GM08714 (cell line): ENCODE measurements around the gene REEP5.
"Not testable (repeated sequence)": the region's sequence is repeated elsewhere in the genome, so short reads cannot be mapped to it uniquely, and the experiment has no call there.

Experiments
- H3K4me3 ChIP-seq: fragments of 200-500 bp; sonication (Bioruptor generic); 2 replicates; pipeline ENCODE4 v1.5.1; 2014; ENCODE audit warnings: mild to moderate bottlenecking, low read length, inconsistent platforms
- ZNF274 ChIP-seq: IDR thresholded peaks from 2 replicates; pipeline ENCODE4 v1.6.1; 2012; ENCODE audit warnings: mild to moderate bottlenecking, low read depth, low read length

REEP5 gene

DNA sequence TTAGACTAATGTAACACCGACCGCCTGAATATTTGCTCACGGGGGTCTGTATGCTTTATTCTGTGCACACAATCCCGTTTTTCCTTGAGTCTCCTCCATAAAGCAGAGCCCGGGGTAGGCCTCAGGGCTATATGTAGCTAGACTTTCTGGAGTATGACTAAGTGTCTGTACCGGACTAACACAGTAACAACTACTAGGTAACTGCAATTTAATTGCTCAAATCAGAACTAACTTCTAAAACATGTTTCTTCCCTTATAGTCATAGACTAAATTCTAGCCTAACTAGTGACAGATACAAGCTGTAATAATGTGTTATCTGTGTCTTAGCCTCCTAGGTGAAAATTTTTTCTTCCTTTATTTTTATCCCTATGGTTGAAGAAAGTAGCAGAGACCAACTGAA is 2.1 kb downstream of the REEP5 start:
- no peak for TF ChIP-seq ZNF274
- H3K4me3 ChIP-seq: no peak overlapping the region

DNA sequence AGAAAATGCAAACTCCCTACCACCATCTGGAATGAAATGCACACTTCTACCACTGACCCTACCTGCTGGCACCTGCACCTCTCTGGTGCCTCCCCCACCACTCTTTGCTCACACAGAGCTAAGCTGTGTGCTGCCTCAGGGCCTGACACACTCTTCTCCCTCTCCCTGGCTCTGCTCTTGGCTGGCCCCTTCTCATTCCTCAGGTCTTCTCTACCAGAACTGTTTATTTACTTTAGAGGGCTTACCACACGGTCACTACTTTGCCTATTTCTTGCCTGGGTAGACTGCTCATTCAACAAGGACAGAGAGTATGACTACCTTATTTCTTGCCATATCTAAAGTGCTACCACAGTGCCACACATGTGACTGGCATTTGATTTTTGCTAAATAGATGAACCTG is 3.3 kb downstream of the REEP5 start:
- H3K4me3 ChIP-seq: no peak overlapping the region
- no peak for TF ChIP-seq ZNF274

DNA sequence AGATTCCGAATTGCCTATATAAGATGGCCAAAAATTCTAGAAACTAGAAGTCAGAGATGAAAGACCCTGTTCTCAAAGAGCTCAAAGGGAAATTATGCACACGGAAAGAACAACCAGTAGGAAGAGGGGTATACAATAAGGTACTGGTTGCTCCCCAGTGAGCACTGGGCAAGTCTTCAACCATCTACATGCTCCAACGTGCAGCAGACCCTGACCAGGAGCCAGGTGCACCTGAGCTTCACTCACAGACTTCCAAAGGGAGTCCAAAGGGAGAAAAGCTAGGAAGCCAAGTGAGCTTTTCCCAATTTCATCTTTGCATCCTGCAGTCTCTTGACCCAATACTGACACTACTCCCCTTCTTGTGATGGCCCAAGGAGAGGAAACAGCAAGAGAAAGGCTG is 3.9 kb downstream of the REEP5 start:
- TF ChIP-seq ZNF274: no peak
- H3K4me3 ChIP-seq: no peak overlapping the region

DNA sequence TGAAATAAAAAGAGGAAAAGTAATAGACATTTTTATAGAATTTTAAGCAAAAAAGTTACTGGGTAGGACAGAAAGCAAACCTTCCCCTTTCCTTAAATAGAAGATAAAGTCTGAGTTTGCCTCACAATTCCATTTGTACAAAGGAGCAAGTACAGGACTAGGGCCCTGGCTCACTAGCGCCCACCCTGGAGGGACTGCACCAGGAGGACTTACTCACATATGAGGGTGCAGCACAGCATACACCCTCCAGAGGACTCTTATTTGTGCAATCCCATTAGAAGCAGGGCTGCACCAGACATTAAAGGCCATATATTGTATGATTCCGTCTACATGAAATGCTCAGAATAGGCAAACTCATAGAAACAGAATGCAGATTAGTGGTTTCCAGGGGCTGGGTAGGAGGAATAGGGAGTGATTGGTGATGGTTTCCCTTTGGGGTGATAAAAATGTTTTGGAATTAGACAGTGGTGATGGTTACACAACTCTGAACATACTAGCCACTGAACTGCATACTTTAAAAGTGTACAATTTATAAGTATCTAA is 4.5 kb downstream of the REEP5 start:
- H3K4me3 ChIP-seq: no peak overlapping the region
- no peak for TF ChIP-seq ZNF274

DNA sequence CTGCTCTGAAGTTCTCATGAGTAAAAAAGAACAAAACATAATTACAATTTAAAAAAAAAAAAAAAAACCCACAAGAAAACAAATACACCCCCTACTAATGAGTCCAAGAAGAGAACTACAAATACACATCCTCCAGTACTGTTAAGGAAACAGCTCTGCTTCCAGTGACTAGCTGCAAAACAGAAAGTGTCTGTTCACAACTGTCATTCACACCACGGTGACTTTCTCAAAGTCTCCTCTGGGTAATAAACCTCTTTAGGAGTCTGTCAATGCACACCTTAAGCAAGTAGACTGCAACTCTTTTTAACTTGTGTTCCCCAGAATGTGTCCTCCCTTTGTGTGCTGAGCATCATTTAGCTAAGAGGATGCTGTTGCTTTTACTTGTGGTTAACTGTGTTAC is 6.2 kb downstream of the REEP5 start:
- no peak for TF ChIP-seq ZNF274

DNA sequence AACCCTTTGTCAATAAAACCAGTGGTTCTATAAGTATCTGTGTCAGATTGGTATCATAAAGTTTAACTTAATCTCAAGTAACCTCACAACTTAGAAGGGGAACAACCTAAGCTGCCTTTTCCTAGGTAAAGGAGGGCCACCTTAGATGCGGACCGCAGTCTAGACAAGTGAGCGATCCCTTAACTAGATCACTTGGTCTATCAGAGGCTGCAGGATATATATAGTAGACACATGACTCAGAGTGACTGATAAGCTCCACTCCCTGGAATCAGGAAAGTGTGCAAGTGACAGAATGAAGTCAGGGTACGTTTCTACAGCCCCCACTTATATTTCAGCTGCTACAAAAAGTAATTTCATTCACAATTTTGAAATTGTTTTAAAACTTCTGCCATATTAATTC is 7.4 kb downstream of the REEP5 start:
- H3K4me3 ChIP-seq: no peak overlapping the region
- no peak for TF ChIP-seq ZNF274

More for the DNA sequence above, 6.2 kb downstream of the REEP5 start:
- no peak overlapping the region for H3K4me3 ChIP-seq

DNA sequence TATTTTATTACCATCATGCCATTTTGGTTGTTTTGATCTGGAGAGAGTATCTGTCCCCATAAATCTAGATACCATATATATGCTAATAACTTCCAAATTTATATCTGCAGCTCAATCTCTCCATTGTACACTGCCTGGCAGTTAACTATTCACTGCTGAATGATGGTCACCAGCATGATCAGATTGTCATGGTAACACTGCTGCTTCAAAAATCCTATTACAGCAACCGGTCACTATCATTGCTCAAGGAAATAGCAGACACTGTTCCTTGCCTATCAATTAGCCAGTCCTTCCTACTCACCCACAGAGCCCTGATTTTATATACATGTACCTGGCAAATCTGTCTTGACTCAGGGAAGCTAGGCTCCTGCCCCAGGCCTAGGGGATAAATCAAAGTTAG is 11.5 kb downstream of the REEP5 start:
- no peak overlapping the region for H3K4me3 ChIP-seq

DNA sequence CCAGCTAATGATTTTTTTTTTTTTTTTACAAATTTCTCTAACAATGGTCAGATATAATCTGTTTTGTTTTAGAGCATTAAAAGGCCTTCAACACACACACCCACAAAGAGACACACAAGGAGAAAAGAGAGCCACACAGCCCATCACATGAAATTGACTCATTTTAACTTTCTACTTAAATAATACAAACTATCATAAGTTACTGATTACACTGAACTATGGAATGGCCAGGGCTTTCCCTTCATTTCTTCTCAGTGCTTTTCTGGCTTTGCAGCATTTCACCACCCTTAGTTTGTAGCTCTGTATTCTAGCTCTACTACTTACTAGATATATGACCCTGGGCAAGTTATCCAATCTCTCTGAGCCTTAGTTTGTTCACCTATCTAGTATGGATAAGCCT is 13.2 kb downstream of the REEP5 start:
- no peak for TF ChIP-seq ZNF274

More for the DNA sequence above, 11.5 kb downstream of the REEP5 start:
- no peak for TF ChIP-seq ZNF274

DNA sequence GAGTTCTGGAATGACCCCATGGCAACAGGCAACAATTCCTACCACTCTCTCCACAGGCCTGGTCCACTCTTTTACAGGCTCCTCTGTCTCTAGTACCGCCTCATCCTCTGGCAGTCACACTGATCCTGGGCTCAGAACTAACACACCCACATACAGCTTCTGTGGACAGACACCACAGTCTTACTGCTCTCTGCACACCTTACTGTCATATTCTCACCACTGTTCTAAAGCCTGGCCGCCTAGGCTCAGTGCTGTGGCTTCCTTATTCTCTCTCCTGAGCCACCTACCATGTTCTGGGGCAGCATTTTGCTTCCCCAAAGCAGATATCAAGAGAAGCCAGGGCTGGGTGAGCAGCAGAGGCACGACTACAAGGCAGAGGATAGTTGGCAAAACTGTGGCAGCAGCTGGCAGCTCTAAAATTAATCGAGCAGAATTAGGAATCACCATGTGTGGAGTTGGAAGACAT is 14.8 kb downstream of the REEP5 start:
- H3K4me3 ChIP-seq: no peak overlapping the region
- TF ChIP-seq ZNF274: no peak

More for the DNA sequence above, 13.2 kb downstream of the REEP5 start:
- no peak overlapping the region for H3K4me3 ChIP-seq

DNA sequence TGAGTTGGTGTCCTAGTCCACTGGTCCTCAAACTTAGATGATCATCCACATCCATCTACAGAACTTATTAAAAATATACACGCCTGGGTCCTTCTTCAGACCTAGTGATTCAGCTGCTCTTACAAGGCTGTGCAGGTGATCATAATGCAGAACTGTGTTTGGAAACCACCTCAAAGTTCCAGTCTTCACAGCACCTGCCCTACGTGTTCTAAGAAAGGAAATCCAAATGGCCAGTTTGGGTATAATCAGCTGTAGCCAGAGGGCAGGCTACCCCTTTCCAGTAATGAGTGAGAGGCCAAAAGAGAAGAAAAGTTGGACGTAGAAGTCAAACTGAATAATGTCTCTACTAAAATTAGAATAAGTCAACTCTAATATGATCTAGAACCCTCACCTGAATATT is 15.4 kb downstream of the REEP5 start:
- no peak for TF ChIP-seq ZNF274
- no peak overlapping the region for H3K4me3 ChIP-seq

DNA sequence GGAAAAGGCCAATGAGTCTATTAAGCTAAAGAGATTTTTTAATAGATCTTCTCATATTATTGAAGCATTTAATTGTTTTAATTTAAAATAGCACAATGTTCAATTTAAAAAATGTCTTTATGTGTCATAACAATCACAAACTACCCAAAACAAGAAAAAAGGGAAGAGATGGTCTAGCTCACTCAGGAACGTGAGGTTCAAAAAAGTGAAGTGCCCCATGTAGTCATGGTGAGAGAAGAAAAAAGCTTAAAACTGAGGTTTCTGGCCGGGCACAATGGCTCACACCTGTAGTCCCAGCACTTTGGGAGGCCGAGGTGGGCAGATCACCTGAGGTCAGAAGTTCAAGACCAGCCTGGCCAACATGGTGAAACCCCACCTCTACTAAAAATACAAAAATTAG is 17.0 kb downstream of the REEP5 start:
- H3K4me3 ChIP-seq: not testable (repeated sequence)

DNA sequence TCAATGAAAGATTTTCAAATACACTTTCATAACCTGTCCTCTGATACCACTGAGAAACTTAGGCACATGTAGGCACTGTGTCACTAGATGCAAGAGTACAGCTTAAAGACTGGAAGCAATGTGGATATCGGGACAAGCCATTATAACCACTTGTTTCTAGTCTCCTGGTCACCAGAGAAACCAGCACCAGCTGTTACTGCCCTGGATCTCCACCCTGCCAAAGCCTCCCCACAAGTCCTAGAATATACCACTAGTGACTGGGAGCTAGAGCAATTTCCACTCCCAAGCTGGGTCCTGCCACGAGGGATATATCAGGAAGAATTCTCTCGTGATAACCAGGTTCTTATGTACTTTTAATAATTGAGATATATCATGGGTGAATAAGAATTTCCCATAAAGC is 19.5 kb downstream of the REEP5 start:
- TF ChIP-seq ZNF274: no peak
- H3K4me3 ChIP-seq: no peak overlapping the region

DNA sequence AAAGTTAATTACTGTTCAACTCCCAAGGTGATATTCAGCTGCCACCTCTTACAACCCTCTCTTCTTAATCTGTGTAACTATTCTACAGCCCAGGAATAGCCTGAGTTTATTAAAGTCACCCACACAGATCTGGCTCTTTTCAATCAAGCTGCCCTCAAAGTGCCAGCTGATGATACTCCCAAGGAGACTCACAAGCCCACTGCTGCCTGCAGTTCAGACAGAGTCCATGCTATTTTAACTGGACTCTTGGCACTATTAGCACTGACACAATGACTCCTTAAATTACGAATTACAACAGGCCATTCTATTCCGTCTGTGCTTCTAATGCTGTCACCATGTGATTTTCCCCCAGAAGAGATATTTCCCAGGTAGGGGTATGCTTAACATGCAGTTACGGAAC is 26.3 kb downstream of the REEP5 start:
- no peak overlapping the region for H3K4me3 ChIP-seq
- TF ChIP-seq ZNF274: no peak

DNA sequence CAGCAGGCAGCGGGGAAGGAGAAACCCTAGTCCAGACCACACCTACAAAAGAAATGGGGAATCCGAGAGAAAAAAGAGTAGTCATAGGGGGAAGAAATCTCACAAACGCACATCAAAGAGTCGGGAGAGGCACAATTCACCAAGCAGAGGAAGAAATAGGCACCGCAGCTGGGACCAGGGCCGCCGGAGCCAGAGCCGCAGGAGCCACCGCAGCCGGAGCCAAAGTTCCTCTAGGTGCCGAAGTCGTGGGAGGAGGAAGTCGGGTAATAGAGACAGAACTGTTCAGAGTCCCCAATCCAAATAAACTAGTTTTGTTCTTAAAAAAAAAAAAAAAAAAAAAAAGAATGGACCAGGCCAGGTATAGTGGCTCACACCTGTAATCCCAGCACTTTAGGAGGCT is 29.3 kb downstream of the REEP5 start:
- no peak overlapping the region for H3K4me3 ChIP-seq
- no peak for TF ChIP-seq ZNF274

DNA sequence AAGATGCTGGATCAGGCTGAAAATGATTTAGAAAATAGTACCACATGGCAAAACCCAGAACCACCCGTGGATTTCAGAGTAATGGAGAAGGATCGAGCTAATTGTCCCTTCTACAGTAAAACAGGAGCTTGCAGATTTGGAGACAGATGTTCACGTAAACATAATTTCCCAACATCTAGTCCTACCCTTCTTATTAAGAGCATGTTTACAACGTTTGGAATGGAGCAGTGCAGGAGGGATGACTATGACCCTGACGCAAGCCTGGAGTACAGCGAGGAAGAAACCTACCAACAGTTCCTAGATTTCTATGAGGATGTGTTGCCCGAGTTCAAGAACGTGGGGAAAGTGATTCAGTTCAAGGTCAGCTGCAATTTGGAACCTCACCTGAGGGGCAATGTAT is 30.0 kb downstream of the REEP5 start:
- H3K4me3 ChIP-seq: not testable (repeated sequence)

DNA sequence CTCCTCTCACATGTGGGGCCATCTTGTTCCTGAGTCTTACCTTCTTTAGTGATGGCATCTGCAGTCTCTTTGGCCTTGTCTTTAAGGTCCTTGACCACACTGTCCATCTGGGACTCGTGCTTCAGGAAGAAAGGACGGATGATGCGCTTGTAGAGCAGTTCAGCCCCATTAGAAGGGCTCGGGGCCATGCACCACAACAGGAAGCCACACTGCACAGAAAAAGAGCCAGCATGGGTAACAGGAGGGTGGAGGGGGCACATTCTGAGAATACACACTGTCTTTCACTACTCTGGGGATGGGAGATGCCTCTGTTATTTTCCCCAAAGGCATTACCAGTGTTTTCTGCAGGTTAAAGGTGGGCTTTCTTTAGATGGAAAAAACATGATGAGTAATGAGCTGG is 35.1 kb downstream of the REEP5 start:
- TF ChIP-seq ZNF274: no peak
- no peak overlapping the region for H3K4me3 ChIP-seq

DNA sequence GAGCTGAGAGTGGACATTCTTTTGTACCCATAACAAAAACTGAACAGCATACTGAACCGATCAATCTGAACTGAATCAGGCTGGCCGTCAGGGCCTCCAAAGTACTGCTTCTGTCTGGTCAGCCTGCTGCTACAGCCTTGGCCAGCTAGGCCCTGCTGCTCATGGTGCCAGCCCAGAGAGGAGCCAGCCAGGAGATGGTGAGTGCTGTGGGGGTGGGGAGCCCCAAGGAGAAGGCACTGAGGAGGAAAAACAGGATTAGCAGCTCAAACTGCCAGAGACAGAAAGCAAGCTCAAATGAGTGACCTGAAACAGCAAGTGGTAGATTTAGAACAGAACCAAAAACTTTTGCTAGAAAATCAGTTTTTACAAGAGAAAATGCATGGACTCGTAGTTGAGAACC is 37.0 kb downstream of the REEP5 start:
- no peak overlapping the region for H3K4me3 ChIP-seq
- TF ChIP-seq ZNF274: no peak

DNA sequence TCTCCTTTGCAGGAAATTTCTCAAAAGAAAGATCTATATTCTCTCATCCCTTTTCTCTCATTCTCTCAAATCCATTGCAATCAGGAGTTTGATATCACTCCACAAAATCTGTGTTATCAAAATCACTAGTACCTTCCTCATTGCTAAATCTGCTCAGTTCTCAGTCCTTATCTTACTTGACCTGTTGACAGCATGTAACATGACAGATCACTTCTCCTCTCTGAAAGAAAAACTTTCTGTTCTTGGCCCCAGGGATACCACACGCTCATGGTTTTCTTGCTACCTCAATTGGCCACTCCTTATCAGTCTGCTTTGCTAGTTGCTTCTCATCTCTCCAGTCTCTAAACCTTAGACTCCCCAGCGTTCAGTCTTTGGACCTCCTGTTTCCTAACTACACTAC is 38.8 kb downstream of the REEP5 start:
- no peak overlapping the region for H3K4me3 ChIP-seq
- no peak for TF ChIP-seq ZNF274
